Mammary epithelial cell (primary cell): Measurements from ENCODE around the gene BRIP1.

Source experiments
- CTCF ChIP-seq, 2 donors: IDR thresholded peaks in 1 of 2; conservative IDR thresholded peaks in 1 of 2; 2 replicates each; pipeline ENCODE4 v1.5.1; 2011 to 2012; ENCODE audit warnings: inconsistent platforms in 2 of 2, low read length in 2 of 2, mild to moderate bottlenecking in 2 of 2, control low read depth in 1 of 2, low read depth in 1 of 2; ENCODE audit not compliant: insufficient read depth in 1 of 2; ENCODE audit errors: extremely low read depth in 1 of 2
- EZH2 ChIP-seq: IDR thresholded peaks from 2 replicates; pipeline ENCODE4 v1.6.1; 2012; ENCODE audit warnings: low read length, inconsistent platforms, borderline replicate concordance

DNA sequence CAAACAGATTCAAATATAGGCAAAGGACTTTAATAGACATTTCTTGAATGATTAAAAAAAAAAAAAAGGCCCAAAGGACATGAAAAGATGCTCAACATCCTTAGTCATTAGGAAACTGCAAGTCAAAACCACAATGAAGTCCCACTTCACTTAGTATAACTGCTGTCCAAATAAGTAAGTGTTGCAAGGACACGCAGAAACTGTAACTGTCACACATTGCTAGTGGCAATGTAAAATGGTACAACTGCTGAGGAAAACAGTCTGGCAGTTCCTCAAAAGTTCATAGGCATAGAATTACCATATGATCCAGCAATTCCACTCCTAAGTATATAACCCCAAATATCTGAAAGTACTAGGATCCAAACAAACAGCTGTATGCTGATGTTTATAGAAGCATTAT, 112.7 kb downstream of the BRIP1 start:
- TF ChIP-seq CTCF (conservative IDR thresholded peaks at IDR 0.05 in 1 of 2, IDR thresholded peaks at IDR 0.05 in 1 of 2; ENCODE audit: extremely low read depth in 1 of 2, insufficient read depth in 1 of 2, low read depth in 1 of 2, low read length in 2 of 2), result no peak
- no peak for TF ChIP-seq EZH2
